NCI-H2107 treated with DMSO at 0.1 percent for 48 hours (cell line): ENCODE data around the gene PARD3B.

Experiments
- DNase-seq: peaks from one replicate; lab custom pipeline; 2025; ENCODE audit not compliant: unreplicated experiment; lab: John Stamatoyannopoulos, UW

The PARD3B gene

GRCh38 chr2:204824751-204825453 lies 279.6 kb downstream of the PARD3B start:
- no peak for DNase-seq

GRCh38 chr2:204825681-204826080 lies 280.4 kb downstream of the PARD3B start:
- DNase-seq, result no peak

GRCh38 chr2:204827701-204828590 lies 282.7 kb downstream of the PARD3B start:
- no peak for DNase-seq

- no peak for DNase-seq
Observed at GRCh38 chr2:204834716-204835384, 289.6 kb downstream of the PARD3B start.

- no peak for DNase-seq
Observed at GRCh38 chr2:204835786-204836185, 290.5 kb downstream of the PARD3B start.

- no peak for DNase-seq
Observed at GRCh38 chr2:204840504-204840903, 295.2 kb downstream of the PARD3B start.

- no peak for DNase-seq
Observed at GRCh38 chr2:204842068-204842467, 296.8 kb downstream of the PARD3B start.

- DNase-seq, result no peak
Observed at GRCh38 chr2:204842661-204843485, 297.6 kb downstream of the PARD3B start.

- no peak for DNase-seq
Observed at GRCh38 chr2:204846471-204846870, 301.2 kb downstream of the PARD3B start.

- DNase-seq, result no peak
Observed at GRCh38 chr2:204849892-204850291, 304.6 kb downstream of the PARD3B start.

GRCh38 chr2:204850581-204850980 lies 305.3 kb downstream of the PARD3B start:
- no peak for DNase-seq

- no peak for DNase-seq
Observed at GRCh38 chr2:204853905-204854304, 308.6 kb downstream of the PARD3B start.

- no peak for DNase-seq
Observed at GRCh38 chr2:204860274-204860673, 315.0 kb downstream of the PARD3B start.

- DNase-seq, result no peak
Observed at GRCh38 chr2:204862809-204863208, 317.5 kb downstream of the PARD3B start.

- DNase-seq, result no peak
Observed at GRCh38 chr2:204863336-204863735, 318.1 kb downstream of the PARD3B start.

GRCh38 chr2:204869132-204869823 lies 324.0 kb downstream of the PARD3B start:
- DNase-seq, result no peak

GRCh38 chr2:204870053-204870452 lies 324.8 kb downstream of the PARD3B start:
- DNase-seq, result no peak

GRCh38 chr2:204871231-204871953 lies 326.1 kb downstream of the PARD3B start:
- no peak for DNase-seq

- no peak for DNase-seq
Observed at GRCh38 chr2:204876311-204876710, 331.0 kb downstream of the PARD3B start.

GRCh38 chr2:204877691-204878090 lies 332.4 kb downstream of the PARD3B start:
- no peak for DNase-seq
